Measurements from ENCODE around the gene ARSB. TPM values are rescaled to one million over a fixed set of nuclear protein-coding genes. Genes with fewer than 3 reads are reported as not detected.

ARSB gene
- total RNA-seq, 1 donor from 2014 or later = 21.4 TPM

DNA sequence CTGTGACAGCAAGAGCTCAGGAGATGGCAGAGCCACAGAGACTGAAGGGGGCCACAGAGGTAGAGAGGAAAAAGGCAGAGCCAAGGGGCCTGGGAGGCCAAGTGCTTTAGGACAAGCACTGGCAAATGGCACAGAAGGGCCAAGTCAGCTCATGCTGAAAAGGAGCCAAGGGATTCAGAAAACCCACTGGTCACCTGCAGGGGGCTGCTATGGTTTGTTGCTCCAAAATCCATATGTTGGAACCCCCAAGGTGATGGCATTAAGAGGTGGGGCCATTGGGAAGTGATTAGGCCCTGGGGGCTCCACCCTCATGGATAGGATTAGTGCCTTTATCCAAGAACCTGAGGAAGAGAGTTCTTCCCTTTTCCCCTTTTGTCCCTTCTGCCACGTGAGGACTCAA is 165.4 kb downstream of the ARSB start:
- DNase-seq (ENCODE audit: low spot score in 2 of 2, unreplicated experiment in 2 of 2) = no peak
- peaks cover 12% of the 10 kb centered on the region for H3K4me1 Mint-ChIP-seq
- no peaks in the 10 kb centered on the region for H3K9me3 Mint-ChIP-seq

DNA sequence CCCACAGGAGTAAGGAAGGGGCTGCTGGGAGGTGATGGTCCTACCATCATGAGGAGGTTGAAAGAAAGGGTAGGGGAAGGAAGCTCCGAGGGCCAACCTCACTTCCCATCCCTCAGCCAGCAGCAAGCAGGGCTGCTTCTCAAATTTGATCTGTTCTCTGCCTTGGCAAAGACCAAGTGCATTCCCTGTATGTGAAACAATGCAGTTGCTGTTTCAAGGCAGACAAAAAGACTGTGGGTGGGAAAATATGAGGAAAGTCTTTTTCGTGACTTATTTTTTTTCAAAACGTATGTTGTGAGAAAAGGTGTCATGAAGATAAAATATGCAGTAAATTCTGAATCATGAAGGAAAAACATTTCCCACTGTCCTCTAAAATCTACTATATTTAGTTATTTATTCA is 165.9 kb downstream of the ARSB start:
- no peaks in the 10 kb centered on the region for H3K27me3 Mint-ChIP-seq (ENCODE audit: low read depth)
- H3K27ac Mint-ChIP-seq = no peak overlapping the region
- TF ChIP-seq, protein P1, sequence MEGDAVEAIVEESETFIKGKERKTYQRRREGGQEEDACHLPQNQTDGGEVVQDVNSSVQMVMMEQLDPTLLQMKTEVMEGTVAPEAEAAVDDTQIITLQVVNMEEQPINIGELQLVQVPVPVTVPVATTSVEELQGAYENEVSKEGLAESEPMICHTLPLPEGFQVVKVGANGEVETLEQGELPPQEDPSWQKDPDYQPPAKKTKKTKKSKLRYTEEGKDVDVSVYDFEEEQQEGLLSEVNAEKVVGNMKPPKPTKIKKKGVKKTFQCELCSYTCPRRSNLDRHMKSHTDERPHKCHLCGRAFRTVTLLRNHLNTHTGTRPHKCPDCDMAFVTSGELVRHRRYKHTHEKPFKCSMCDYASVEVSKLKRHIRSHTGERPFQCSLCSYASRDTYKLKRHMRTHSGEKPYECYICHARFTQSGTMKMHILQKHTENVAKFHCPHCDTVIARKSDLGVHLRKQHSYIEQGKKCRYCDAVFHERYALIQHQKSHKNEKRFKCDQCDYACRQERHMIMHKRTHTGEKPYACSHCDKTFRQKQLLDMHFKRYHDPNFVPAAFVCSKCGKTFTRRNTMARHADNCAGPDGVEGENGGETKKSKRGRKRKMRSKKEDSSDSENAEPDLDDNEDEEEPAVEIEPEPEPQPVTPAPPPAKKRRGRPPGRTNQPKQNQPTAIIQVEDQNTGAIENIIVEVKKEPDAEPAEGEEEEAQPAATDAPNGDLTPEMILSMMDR (IDR thresholded peaks at IDR 0.05; ENCODE audit: unreplicated experiment) = no peak
- H3K4me3 Mint-ChIP-seq = no peak overlapping the region
- DNase-seq (ENCODE audit: low spot score in 2 of 2, unreplicated experiment in 2 of 2) = no peak
- H3K4me1 Mint-ChIP-seq = peaks cover 9% of the 10 kb centered on the region
- H3K36me3 Mint-ChIP-seq = peaks cover 3% of the 10 kb centered on the region
- H3K9me3 Mint-ChIP-seq = no peaks in the 10 kb centered on the region

More for the DNA sequence above, 165.4 kb downstream of the ARSB start:
- TF ChIP-seq, protein P1 (IDR thresholded peaks at IDR 0.05; ENCODE audit: unreplicated experiment) = no peak
- Mint-ChIP-seq H3K27me3 (ENCODE audit: low read depth) (no peaks in the 10 kb centered on the region), H3K27ac (no peak overlapping the region), H3K4me3 (no peak overlapping the region), H3K36me3 (peaks cover 3% of the 10 kb centered on the region)

DNA sequence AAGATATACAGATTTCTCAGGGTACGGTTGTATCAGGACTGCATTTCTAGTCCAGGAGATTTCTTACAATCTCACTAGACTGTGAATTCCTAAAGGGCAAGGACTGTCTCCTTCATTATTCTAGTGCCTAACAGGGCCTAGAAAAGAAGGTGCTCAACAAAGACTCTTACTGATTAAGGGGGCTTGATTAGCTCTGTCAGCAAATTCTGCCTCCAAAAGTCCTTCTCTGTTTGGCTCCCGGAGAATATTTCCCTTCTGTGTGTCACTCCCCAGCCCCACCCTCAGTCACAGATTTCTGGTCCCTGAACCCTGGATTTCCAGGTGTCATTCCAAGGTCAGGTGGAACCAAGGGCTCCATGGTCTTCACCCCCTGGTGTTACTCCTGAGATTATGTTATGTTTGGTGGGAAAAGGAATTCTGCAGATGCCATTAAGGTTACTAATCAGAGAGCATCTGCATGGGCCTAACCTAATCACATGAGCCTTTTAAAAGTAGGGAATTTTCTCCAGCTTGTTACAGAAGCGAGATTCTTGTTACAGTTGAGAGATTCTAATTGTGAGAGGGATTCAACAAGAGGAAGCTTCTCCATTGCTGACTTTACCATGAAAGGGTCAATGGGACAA is 168.9 kb downstream of the ARSB start:
- Mint-ChIP-seq H3K36me3 (peaks cover 3% of the 10 kb centered on the region), H3K4me3 (no peak overlapping the region), H3K4me1 (peaks cover 12% of the 10 kb centered on the region), H3K9me3 (no peaks in the 10 kb centered on the region), H3K27ac (no peak overlapping the region), H3K27me3 (ENCODE audit: low read depth) (no peaks in the 10 kb centered on the region)
- DNase-seq (ENCODE audit: low spot score in 2 of 2, unreplicated experiment in 2 of 2) = no peak
- TF ChIP-seq, protein P1 (IDR thresholded peaks at IDR 0.05; ENCODE audit: unreplicated experiment) = no peak

DNA sequence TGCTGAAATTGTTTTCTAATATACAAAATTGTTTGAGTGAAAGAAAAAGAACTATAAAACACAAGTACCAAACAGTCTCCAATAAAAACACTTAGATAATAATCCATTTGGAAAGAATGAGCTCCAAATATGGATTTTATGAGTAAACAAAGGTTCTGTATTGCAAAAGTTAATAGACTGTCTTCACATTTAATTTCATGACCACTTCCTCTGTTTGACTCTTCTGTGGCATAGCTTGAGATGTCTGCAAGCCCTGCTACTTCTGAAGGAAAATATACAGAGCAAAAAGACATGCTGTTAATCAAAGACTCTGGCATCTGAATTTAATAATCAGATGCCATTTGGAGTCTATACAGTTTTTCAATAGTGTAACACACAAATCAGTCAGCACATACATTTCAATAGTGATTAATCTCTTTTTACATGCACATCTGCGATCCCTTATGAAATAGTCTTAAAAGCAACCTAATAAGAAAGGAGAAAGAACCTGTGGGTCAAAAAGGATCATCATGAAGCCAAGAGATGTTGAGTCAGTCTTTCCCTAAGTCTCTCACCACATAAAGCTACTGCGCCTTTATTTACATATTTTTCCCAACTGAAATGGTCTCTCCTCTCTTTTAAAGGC is 171.1 kb downstream of the ARSB start:
- peaks cover 3% of the 10 kb centered on the region for H3K36me3 Mint-ChIP-seq
- no peak overlapping the region for H3K4me3 Mint-ChIP-seq
- TF ChIP-seq, protein P1 (IDR thresholded peaks at IDR 0.05; ENCODE audit: unreplicated experiment) = no peak
- H3K27me3 Mint-ChIP-seq (ENCODE audit: low read depth) = no peaks in the 10 kb centered on the region
- no peak for DNase-seq (ENCODE audit: low spot score in 2 of 2, unreplicated experiment in 2 of 2)
- H3K27ac Mint-ChIP-seq = no peak overlapping the region
- peaks cover 20% of the 10 kb centered on the region for H3K4me1 Mint-ChIP-seq
- no peaks in the 10 kb centered on the region for H3K9me3 Mint-ChIP-seq

DNA sequence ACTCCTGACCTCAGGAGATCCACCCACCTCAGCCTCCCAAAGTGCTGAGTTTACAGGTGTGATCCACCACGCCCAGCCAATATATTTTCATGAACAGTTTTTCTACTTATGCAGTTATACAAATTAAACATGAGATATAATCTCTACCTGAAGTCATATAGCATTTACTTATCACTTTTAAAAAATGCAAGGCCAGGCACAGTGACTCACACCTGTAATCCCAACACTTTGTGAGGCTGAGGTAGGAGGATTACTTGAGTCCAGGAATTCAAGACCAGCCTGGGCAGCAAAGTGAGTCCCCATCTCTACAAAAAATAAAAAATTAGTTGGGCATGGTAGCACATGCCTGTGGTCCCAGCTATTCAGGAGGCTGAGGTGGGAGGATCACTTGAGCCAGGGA is 171.8 kb downstream of the ARSB start:
- Mint-ChIP-seq H3K4me3 (no peak overlapping the region), H3K27ac (no peak overlapping the region), H3K9me3 (no peaks in the 10 kb centered on the region), H3K36me3 (peaks cover 3% of the 10 kb centered on the region), H3K4me1 (peaks cover 17% of the 10 kb centered on the region), H3K27me3 (ENCODE audit: low read depth) (no peaks in the 10 kb centered on the region)
- TF ChIP-seq, protein P1 (IDR thresholded peaks at IDR 0.05; ENCODE audit: unreplicated experiment) = no peak
- DNase-seq (ENCODE audit: low spot score in 2 of 2, unreplicated experiment in 2 of 2) = no peak
